GM18951 (cell line): ENCODE data around the gene GRK4.

ENCODE experiments used
- POLR2A ChIP-seq: IDR thresholded peaks from 4 replicates; pipeline ENCODE4 v1.6.1; 2011; ENCODE audit warnings: mild to moderate bottlenecking; ENCODE audit not compliant: insufficient read length, insufficient read depth; ENCODE audit errors: extremely low read depth
- in situ Hi-C: fragments of 300-500 bp; cut with MboI; formaldehyde crosslinking; loops from one replicate; pipeline ENCODE4 v1.12.0; 2022; ENCODE audit warnings: low sequenced_read_pairs, mixed read lengths, inconsistent platforms; ENCODE audit not compliant: unreplicated experiment

GRK4 gene

GRCh38 chr4:3030566-3031356 is 67.4 kb downstream of the GRK4 start:
- no peak for TF ChIP-seq POLR2A
- in situ Hi-C loops = no loop called here

GRCh38 chr4:3031357-3032082 is 68.1 kb downstream of the GRK4 start:
- no peak for TF ChIP-seq POLR2A
- in situ Hi-C loops = no loop called here

- in situ Hi-C loops = no loop called here
- TF ChIP-seq POLR2A = no peak
Measured at GRCh38 chr4:3034231-3034630, 70.9 kb downstream of the GRK4 start.

- in situ Hi-C loops = no loop called here
- no peak for TF ChIP-seq POLR2A
Measured at GRCh38 chr4:3035249-3035648, 71.9 kb downstream of the GRK4 start.

GRCh38 chr4:3035674-3036073 is 72.3 kb downstream of the GRK4 start:
- in situ Hi-C loops = no loop called here
- no peak for TF ChIP-seq POLR2A

GRCh38 chr4:3036131-3036952 is 73.0 kb downstream of the GRK4 start:
- TF ChIP-seq POLR2A = no peak
- in situ Hi-C loops = no loop called here

- in situ Hi-C loops = no loop called here
- TF ChIP-seq POLR2A = no peak
Measured at GRCh38 chr4:3037957-3038461, 74.6 kb downstream of the GRK4 start.

- no peak for TF ChIP-seq POLR2A
- in situ Hi-C loops = no loop called here
Measured at GRCh38 chr4:3039706-3040366, 76.5 kb downstream of the GRK4 start.

GRCh38 chr4:3040452-3041191 is 77.3 kb downstream of the GRK4 start:
- in situ Hi-C loops = no loop called here
- TF ChIP-seq POLR2A = peak; percentile 43

GRCh38 chr4:3041192-3042142 is 78.1 kb downstream of the GRK4 start:
- peak; percentile 43 for TF ChIP-seq POLR2A
- in situ Hi-C loops = no loop called here

GRCh38 chr4:3042226-3042625 is 78.9 kb downstream of the GRK4 start:
- no peak for TF ChIP-seq POLR2A
- in situ Hi-C loops = no loop called here
